T-cell (primary cell): ENCODE results near the gene TBC1D14. TPM values are rescaled to one million over a fixed set of nuclear protein-coding genes. Genes with fewer than 3 reads are reported as not detected.

Experiments
- ATAC-seq, 4 experiments: fragments of 200-7000 bp in 3 of 4; fragments of 150-1000 bp in 1 of 4; cut with Tn5 transposase; replicated peaks in 1 of 4; 1 replicate in 3 of 4; 2 replicates in 1 of 4; pipeline ENCODE4 v1.10.0; 2021; ENCODE audit warnings: moderate library complexity in 3 of 4, mild to moderate bottlenecking in 2 of 4, moderate number of reproducible peaks in 1 of 4
- CTCF ChIA-PET, 2 donors: fragments of 300-600 bp; sonication (Branson Sonifier 250); formaldehyde crosslinking; loops; one replicate each; lab custom pipeline; 2022; ENCODE audit warnings: antibody characterized with exemption in 2 of 2; lab: Charles Lee
- POLR2A ChIA-PET, 2 donors: fragments of 300-600 bp; sonication (Branson Sonifier 250); formaldehyde crosslinking; loops; one replicate each; lab custom pipeline; 2022; ENCODE audit warnings: antibody characterized with exemption in 2 of 2; lab: Charles Lee
- DNase-seq, 35 experiments: peaks; one replicate each; pipeline versions ENCODE4 v3.0.0 to v3.0.0-alpha.2; 2013 to 2023
- H3K27ac ChIP-seq: one replicate; pipeline ENCODE4 v1.5.1; 2013; ENCODE audit warnings: low read length
- H3K27me3 ChIP-seq, 2 experiments: replicated peaks in 1 of 2; 1 replicate in 1 of 2; 2 replicates in 1 of 2; pipeline versions ENCODE4 v1.6.1 to v1.7.0; 2013; ENCODE audit warnings: low read length in 1 of 2, mixed read lengths in 1 of 2; ENCODE audit not compliant: control insufficient read depth in 2 of 2, insufficient read depth in 2 of 2; ENCODE audit errors: extremely low read depth in 1 of 2
- H3K36me3 ChIP-seq, 2 donors: 1 replicate in 1 of 2; 2 replicates in 1 of 2; pipeline versions ENCODE4 v1.6.1 to v1.7.0; 2013; ENCODE audit warnings: low read length in 1 of 2; ENCODE audit not compliant: control insufficient read depth in 2 of 2, insufficient read depth in 1 of 2; ENCODE audit errors: extremely low read depth in 1 of 2
- H3K4me1 ChIP-seq, 2 experiments: 1 replicate in 1 of 2; 2 replicates in 1 of 2; pipeline versions ENCODE4 v1.6.1 to v1.7.0; 2013; ENCODE audit warnings: low read length in 2 of 2, mixed read lengths in 1 of 2; ENCODE audit not compliant: insufficient read depth in 2 of 2, control insufficient read depth in 1 of 2; ENCODE audit errors: extremely low read depth in 1 of 2
- H3K4me3 ChIP-seq, 2 donors: 1 replicate in 1 of 2; 2 replicates in 1 of 2; pipeline versions ENCODE4 v1.5.1 to v1.7.0; 2013; ENCODE audit warnings: mild to moderate bottlenecking in 2 of 2, low read length in 1 of 2, moderate library complexity in 1 of 2; ENCODE audit not compliant: control insufficient read depth in 1 of 2; ENCODE audit errors: extremely low read depth in 1 of 2
- H3K9me3 ChIP-seq: 2 replicates; pipeline ENCODE4 v1.7.0; 2013
- H3K27ac Mint-ChIP-seq, 2 donors: one replicate each; pipeline ENCODE4 v1.8.0; 2020 to 2021; ENCODE audit warnings: mild to moderate bottlenecking in 2 of 2, mixed read lengths in 2 of 2
- H3K27me3 Mint-ChIP-seq, 2 donors: one replicate each; pipeline ENCODE4 v1.8.0; 2021 to 2022; ENCODE audit warnings: mixed read lengths in 2 of 2
- H3K36me3 Mint-ChIP-seq: one replicate; pipeline ENCODE4 v1.8.0; 2021; ENCODE audit warnings: mixed read lengths
- H3K4me1 Mint-ChIP-seq, 3 donors: one replicate each; pipeline ENCODE4 v1.8.0; 2020 to 2022; ENCODE audit warnings: mixed read lengths in 3 of 3, mild to moderate bottlenecking in 1 of 3
- H3K4me3 Mint-ChIP-seq, 3 donors: one replicate each; pipeline ENCODE4 v1.8.0; 2020 to 2022; ENCODE audit warnings: mild to moderate bottlenecking in 3 of 3, mixed read lengths in 3 of 3, moderate library complexity in 3 of 3
- H3K9me3 Mint-ChIP-seq, 3 donors: one replicate each; pipeline ENCODE4 v1.8.0; 2020 to 2022; ENCODE audit warnings: mixed read lengths in 3 of 3
- WGBS: methylation state at CpG from one replicate; pipeline ENCODE4 v1.1.5; 2013; ENCODE audit warnings: missing lambda C conversion rate; ENCODE audit not compliant: insufficient coverage; 5-methylcytosine and 5-hydroxymethylcytosine counted together
- total RNA-seq, 35 experiments: library from RNA in 6 of 35; stranded (reverse) in 6 of 35; fragments of 120-200 nt in 1 of 35; gene quantifications; one replicate each; pipeline versions ENCODE4 v1.2.1 to v1.2.4 and lab custom pipeline; 2013 to 2026

TBC1D14 gene
- total RNA-seq, 5 donors from 2014 or later (not counting 1 experiment from before 2014, with no cell fraction given) = 44.2 to 73.8 (median 62.3) TPM

DNA sequence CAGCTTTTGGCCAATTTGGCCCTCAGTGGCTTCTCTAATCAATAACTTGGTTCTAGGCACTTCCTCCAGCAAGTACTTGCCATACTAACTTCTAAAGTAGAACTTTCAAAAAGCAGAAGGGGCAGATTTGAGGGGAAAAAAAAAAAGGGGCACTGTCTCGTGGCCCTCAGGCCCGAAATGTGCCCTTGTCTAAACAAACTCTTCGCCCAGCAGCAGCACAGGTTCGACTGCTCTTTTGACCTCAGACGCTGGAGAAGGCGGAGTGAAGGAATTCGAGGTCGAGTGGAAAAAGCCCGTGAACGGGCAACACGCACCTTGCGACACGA, 157.5 kb downstream of the TBC1D14 start:
- POLR2A ChIA-PET = interaction anchor here (0.7 to 2.3 kb wide), 9 partner anchors 10 to 359 kb away, joined by 3 to 11 read pairs (median 5); partner anchors contain the start of gene TADA2B (in 2 of the 2)
- Mint-ChIP-seq H3K27ac (peak overlapping the region; percentile 83 to 84), H3K4me3 (peak overlapping the region; percentile 90 to 97 (median 93))

DNA sequence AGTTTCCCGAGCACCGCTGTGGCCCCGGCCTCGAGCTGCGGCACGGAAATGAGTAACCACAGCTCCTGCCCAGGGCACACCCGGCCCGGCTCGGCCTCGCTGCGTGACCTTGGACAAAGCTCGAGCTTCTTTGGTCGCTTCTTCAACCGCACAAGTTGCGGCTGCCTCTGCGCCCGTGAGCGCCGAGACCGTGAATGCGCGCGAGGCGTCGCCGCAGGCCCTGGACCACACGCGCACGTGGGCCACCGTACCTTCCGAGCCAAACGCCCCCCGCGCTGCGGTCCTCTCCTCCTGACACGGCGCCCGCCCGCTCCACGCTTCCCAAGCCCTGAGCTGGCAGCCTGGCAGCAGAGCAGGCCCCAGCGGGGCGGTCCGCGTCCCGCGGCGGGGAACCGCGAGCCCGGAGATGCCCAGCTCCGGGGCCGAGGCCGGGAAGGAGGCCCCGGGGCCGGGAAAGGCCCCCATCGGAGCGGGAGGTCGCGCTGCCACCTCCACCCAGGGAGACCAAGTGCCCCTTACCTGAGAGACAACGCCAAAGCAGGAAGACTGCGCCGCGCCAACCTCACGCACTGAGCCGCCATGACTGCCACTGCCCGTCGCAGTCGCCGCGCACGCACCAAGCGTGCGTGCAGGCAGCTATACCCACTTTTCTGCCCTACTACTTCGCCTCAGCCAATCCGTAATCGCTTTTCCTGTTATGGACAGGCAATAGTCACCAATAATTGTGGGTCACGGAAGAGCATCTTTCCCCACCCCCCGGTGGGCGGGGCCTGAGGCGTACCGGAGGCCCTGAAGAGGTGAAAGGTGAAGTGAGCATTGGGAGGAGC, 158.0 kb downstream of the TBC1D14 start, which contains the start of gene GRPEL1:
Gene GRPEL1, minus strand, starts transcription at position 613 of the 827 bp plus-strand sequence. Its CDS starts 32 bp downstream, at position 581.
- peaks cover 21% of the 10 kb centered on the region for H3K36me3 Mint-ChIP-seq
- H3K4me3 ChIP-seq = peak within 1 kb of the TSS; percentile 81 to 86
- under 1% methylated on average over 73 of the region's 81 CpGs for WGBS
- H3K4me1 Mint-ChIP-seq = peaks cover 42 to 57% (median 55%) of the 10 kb centered on the region in 3 donors
- ChIA-PET POLR2A (interaction anchor here (0.5 to 2.3 kb wide), 11 partner anchors 11 to 753 kb away, joined by 3 to 11 read pairs (median 5); partner anchors contain the start of genes TADA2B (in 2 of the 2) and MAN2B2 (in 1 of the 2)), CTCF (interaction anchor here (0.6 to 6.4 kb wide), 14 partner anchors 22 to 392 kb away, joined by 3 to 69 read pairs (median 4); partner anchors contain the start of genes TADA2B (in 1 of the 2) and TBC1D14 (in 1 of the 2))
- H3K27ac ChIP-seq = peak within 1 kb of the TSS; percentile 59
- peaks cover 0 to 7% of the 10 kb centered on the region in 2 experiments for H3K27me3 ChIP-seq
- H3K36me3 ChIP-seq = peaks cover 0 to 21% of the 10 kb centered on the region in 2 donors
- H3K9me3 ChIP-seq = no peaks in the 10 kb centered on the region
- peaks cover 11 to 50% of the 10 kb centered on the region in 2 experiments for H3K4me1 ChIP-seq
- DNase-seq (peak in 34 of 35 experiments; percentile 98 to 100 (median 100)), ATAC-seq (peak; percentile 86 to 94 (median 91))
- peak within 1 kb of the TSS; percentile 90 to 97 (median 93) for H3K4me3 Mint-ChIP-seq
- no peaks in the 10 kb centered on the region for H3K9me3 Mint-ChIP-seq
- peak within 1 kb of the TSS; percentile 96 for H3K27ac Mint-ChIP-seq
- peaks cover 0 to 2% of the 10 kb centered on the region in 2 donors for H3K27me3 Mint-ChIP-seq

More for the DNA sequence above, 157.5 kb downstream of the TBC1D14 start:
- ATAC-seq (no peak), DNase-seq (no peak)
- Histone ChIP-seq H3K9me3 (no peaks in the 10 kb centered on the region), H3K4me3 (peak overlapping the region; percentile 81 to 86), H3K27ac (peak overlapping the region; percentile 39), H3K27me3 (peaks cover 0 to 7% of the 10 kb centered on the region in 2 experiments), H3K4me1 (peaks cover 11 to 50% of the 10 kb centered on the region in 2 experiments), H3K36me3 (peaks cover 0 to 26% of the 10 kb centered on the region in 2 donors)
- peaks cover 23% of the 10 kb centered on the region for H3K36me3 Mint-ChIP-seq
- H3K4me1 Mint-ChIP-seq = peaks cover 42 to 57% (median 55%) of the 10 kb centered on the region in 3 donors
- H3K27me3 Mint-ChIP-seq = peaks cover 0 to 2% of the 10 kb centered on the region in 2 donors
- H3K9me3 Mint-ChIP-seq = no peaks in the 10 kb centered on the region
- CTCF ChIA-PET = interaction anchor here (0.6 to 6.4 kb wide), 6 partner anchors 25 to 350 kb away, joined by 3 to 69 read pairs (median 6); partner anchors contain the start of genes TADA2B (in 1 of the 2) and TBC1D14 (in 1 of the 2)
- WGBS = 3% methylated on average over 13 of the region's 13 CpGs

DNA sequence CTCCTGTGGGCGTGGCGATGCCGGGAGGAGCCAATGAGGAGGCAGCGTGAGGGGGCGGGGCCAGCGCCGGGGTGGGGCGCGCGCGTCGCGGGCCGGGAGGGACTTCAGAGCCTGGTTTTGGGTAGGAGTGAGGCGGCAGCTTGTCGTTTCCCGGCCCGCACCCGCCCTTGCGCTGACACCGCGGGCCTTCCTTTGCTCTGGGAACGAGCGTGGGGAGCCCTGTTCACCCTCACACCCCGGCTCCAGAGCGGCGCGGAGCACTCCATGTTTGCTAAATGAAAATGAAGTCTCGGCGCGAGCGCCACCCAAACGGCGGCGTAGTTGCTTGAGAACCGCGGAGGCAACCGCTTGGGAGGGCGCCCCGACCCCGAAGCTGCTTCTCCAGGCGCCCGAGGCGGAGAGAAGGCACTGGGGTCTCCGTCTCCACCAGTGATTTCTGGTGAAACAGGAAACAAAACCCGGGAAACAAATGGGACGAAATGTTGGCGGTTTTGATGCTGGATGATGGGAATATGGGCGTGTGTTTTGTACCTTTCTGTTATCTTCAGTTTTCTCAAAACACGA, 158.7 kb downstream of the TBC1D14 start:
- no peaks in the 10 kb centered on the region for H3K9me3 ChIP-seq
- H3K9me3 Mint-ChIP-seq = no peaks in the 10 kb centered on the region
- peaks cover 0 to 14% of the 10 kb centered on the region in 2 donors for H3K36me3 ChIP-seq
- H3K4me3 Mint-ChIP-seq = peak overlapping the region; percentile 90 to 97 (median 93)
- H3K4me1 ChIP-seq = peaks cover 11 to 50% of the 10 kb centered on the region in 2 experiments
- H3K27me3 ChIP-seq = peaks cover 0 to 7% of the 10 kb centered on the region in 2 experiments
- H3K36me3 Mint-ChIP-seq = peaks cover 18% of the 10 kb centered on the region
- peak overlapping the region; percentile 45 for H3K27ac ChIP-seq
- ATAC-seq = no peak
- H3K27ac Mint-ChIP-seq = peak overlapping the region; percentile 96
- H3K4me1 Mint-ChIP-seq = peaks cover 42 to 57% (median 55%) of the 10 kb centered on the region in 3 donors
- POLR2A ChIA-PET = interaction anchor here in 1 of 2 donors (0.5 to 2.3 kb wide), 6 partner anchors 26 to 493 kb away, joined by 3 to 11 read pairs (median 4); partner anchors contain the start of genes MAN2B2 and TADA2B
- under 1% methylated on average over 46 of the region's 50 CpGs for WGBS
- CTCF ChIA-PET = interaction anchor here (0.8 to 6.4 kb wide), 11 partner anchors 23 to 393 kb away, joined by 4 to 69 read pairs (median 6); partner anchors contain the start of genes TADA2B (in 1 of the 2) and TBC1D14 (in 1 of the 2)
- H3K4me3 ChIP-seq = peak overlapping the region; percentile 55 to 78
- peak in 1 of 35 experiments; percentile 100 for DNase-seq
- H3K27me3 Mint-ChIP-seq = peaks cover 0 to 2% of the 10 kb centered on the region in 2 donors

DNA sequence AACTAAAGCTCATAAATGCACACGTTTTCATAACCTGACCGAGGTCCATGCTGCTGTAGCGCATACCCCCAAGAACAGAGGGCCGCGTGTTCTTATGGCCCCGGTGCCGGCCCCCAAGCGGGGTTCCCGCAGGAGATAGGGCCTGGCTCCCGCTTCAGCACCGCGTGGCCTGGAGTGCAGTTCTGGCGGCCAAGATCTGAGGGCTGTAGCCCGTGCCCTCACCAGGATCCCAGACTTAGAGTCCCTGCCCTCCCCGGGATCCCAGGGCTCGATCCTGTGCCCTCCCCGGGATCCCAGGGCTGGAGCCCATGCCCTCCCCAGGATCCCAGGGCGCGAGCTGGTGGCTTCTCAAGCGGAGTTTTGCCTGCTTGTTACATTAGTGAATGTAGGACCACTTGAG, 159.3 kb downstream of the TBC1D14 start:
- Mint-ChIP-seq H3K4me3 (peak overlapping the region; percentile 90 to 97 (median 93)), H3K27ac (peak overlapping the region; percentile 96), H3K4me1 (peaks cover 42 to 55% (median 50%) of the 10 kb centered on the region in 3 donors), H3K36me3 (peaks cover 13% of the 10 kb centered on the region), H3K9me3 (no peaks in the 10 kb centered on the region), H3K27me3 (peaks cover 0 to 2% of the 10 kb centered on the region in 2 donors)
- Histone ChIP-seq H3K36me3 (peaks cover 0 to 9% of the 10 kb centered on the region in 2 donors), H3K27me3 (peaks cover 0 to 11% of the 10 kb centered on the region in 2 experiments), H3K27ac (peak overlapping the region; percentile 45), H3K9me3 (no peaks in the 10 kb centered on the region), H3K4me3 (peak overlapping the region; percentile 55 to 78), H3K4me1 (peaks cover 11 to 48% of the 10 kb centered on the region in 2 experiments)
- ChIA-PET POLR2A (interaction anchor here (0.8 to 2.3 kb wide), 4 partner anchors 28 to 394 kb away, joined by 3 to 11 read pairs (median 4); a partner anchor contains a TSS), CTCF (interaction anchor here (0.6 to 6.4 kb wide), 14 partner anchors 23 to 438 kb away, joined by 3 to 69 read pairs (median 4); partner anchors contain the start of gene TADA2B (in 1 of the 2))
- WGBS = 26% methylated on average over 16 of the region's 20 CpGs
- DNase-seq = no peak
- no peak for ATAC-seq

DNA sequence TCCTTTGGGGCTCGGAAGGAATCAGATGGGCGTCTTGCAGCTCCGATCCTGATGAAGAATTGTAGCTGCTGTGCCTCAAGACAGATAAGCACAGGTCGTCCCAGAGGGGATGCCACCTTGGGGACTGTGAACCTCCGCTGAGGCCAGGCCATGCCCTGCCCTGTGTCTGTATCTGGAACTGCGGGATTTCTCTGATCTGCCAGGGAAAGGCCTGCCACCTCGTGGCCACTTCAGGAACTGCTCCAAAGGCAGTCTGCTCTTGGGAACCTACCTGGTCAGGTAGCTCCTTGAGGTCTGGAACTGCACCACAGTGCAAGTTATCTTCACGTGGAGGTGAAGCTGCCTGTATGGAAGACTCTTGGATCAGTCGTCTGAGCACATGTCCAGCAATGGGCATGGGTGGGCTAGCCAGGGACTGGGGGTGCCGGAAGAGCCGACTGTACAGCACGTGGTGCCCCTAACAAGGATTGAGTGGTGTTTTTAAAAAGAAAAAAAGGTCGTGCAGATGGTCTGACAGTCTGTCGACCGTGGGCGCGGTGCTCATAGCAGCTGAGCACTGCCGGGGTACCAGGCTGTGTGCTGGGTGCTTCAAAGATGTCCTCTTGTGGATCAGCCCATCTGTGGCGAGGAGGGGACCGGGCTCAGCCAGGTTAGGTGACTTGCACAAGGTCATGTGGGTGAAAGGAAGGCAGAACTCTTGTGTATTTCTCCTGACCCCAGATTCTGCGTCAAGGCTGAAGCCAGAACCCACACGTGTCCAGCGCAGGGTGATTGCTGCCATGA, 161.3 kb downstream of the TBC1D14 start:
- Histone ChIP-seq H3K36me3 (no peaks in the 10 kb centered on the region), H3K9me3 (no peaks in the 10 kb centered on the region), H3K27me3 (peaks cover 0 to 14% of the 10 kb centered on the region in 2 experiments), H3K4me3 (no peak overlapping the region), H3K4me1 (peaks cover 9 to 31% of the 10 kb centered on the region in 2 experiments), H3K27ac (no peak overlapping the region)
- Mint-ChIP-seq H3K27me3 (peaks cover 0 to 2% of the 10 kb centered on the region in 2 donors), H3K4me1 (peaks cover 28 to 38% (median 33%) of the 10 kb centered on the region in 3 donors), H3K4me3 (peak overlapping the region; percentile 10 to 57 (median 39)), H3K36me3 (peaks cover 3% of the 10 kb centered on the region), H3K9me3 (no peaks in the 10 kb centered on the region), H3K27ac (peak overlapping the region; percentile 36 to 55)
- ATAC-seq = peak; percentile 14 to 20 (median 15)
- DNase-seq = peak; percentile 65 to 91 (median 81)
- ChIA-PET CTCF (interaction anchor here (0.5 to 6.4 kb wide), 14 partner anchors 29 to 1288 kb away, joined by 3 to 69 read pairs (median 4); partner anchors contain the start of genes AFAP1 (in 1 of the 2) and TADA2B (in 1 of the 2)), POLR2A (interaction anchor here in 1 of 2 donors (1.2 kb wide), 1 partner anchor 28 kb away, joined by 3 read pairs; a partner anchor contains a TSS)
- 29% methylated on average over 21 of the region's 23 CpGs for WGBS
